GM19193 (cell line): ENCODE data around the gene MROH8.

Source experiments
- POLR2A ChIP-seq: IDR thresholded peaks from 4 replicates; pipeline ENCODE4 v1.6.1; 2011; ENCODE audit not compliant: insufficient read depth, insufficient read length; ENCODE audit errors: extremely low read depth

MROH8 gene

DNA sequence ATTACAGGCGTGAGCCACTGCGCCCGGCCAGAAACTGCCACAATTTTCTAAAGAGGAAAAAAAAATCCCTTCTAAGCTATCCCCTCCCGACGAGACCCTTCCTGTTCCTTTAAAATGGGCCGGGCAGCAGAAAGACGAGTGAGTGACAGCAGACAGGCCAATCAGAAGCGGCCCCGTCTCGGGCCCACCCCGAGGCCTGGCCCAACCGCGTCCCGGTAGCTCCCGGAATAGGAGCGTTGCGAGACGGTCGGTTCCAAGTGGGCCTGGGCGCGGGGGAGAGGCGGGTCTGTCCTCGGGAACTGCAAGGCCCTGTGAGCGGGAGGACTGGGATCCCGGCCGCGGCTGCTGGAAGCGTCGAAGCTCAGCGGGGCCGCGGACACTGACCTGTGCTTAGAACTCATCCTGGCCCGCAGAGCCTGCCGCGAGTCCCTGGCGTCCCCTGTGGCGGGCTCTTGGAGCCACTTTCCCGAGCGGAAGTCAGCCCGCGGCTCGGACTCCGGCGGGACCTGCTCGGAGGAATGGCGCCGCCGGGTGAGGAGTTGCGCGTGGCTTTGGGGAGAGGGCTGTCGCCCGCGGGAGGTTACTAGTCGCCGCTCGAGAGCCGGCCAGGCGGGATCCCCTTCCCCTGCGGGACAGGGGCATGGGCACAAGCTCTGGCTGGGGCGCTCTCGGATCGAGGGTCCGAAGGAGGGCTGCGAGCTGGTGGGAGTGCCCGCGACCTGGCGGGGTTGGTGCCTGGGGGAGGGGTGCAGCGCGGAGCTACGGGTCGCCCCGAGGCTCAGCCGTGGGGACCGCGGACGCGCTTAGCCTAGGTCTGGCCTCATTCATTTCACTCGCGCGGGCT, at the start of gene MROH8, which contains the start of gene RPN2:
Gene MROH8 (minus strand): TSS at position 710 of the 844 bp plus-strand sequence.
Gene RPN2 (plus strand): TSS at position 492 of the 844 bp plus-strand sequence. CDS start 27 bp downstream, at position 519.
- TF ChIP-seq POLR2A, result peak; percentile 88

DNA sequence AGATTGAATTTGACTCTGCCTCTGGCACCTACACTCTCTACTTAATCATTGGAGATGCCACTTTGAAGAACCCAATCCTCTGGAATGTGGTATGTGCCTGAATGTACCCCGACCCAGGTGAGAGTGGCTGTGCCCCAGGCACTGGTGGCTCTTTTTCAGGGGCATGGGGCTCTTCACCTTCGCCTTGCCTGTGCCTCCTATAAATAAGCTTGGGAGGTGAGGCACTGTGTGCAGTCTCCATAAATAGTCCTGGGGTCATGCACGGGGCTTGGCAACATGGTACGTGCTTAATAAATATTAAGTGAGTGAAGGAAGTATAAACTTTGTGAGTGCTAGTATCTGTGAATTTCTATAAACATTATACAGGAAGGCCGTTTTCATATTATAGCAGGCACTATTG, 49.3 kb upstream of the MROH8 start:
- TF ChIP-seq POLR2A, result no peak

GRCh38 chr20:37228082-37228481, 48.7 kb upstream of the MROH8 start:
- TF ChIP-seq POLR2A, result no peak

DNA sequence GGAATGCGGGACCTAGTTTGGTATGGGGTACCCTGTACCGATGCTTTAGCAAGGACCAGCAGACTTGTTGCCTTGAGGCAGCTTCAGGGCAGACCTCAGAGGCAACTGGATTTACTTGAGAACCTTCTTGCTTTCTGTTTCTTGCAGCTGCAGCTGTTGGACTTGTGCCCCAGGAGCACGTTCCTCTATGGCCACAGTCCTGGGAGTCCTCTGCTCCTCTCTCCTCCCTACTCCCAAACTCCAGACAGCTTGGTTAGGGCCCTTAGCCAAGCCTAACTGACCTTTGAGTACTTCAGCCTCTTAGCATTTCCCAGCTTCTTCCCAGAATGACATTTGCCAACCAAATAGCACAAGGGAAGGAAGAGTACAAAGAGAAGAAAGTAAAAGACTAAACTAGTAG, 47.5 kb upstream of the MROH8 start:
- TF ChIP-seq POLR2A, result no peak

DNA sequence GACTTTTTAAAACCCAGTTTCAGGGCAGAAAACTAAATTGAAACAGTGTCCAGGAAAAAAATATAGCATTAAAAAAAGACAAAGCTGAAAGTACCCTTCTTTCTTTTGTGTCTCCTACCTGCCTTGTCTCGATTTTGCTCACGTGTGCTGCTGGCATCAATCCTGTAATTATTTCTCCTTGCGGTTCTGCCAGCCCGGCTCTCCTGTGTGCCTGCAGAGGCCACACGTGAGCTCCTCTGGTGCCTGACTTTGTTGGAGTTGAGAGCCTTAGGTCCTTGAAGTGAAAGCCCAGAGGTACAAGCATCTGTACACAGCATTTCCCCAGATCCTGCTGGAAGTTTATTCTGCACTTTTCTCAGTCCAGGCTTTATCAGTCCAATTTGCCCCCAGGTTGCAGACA, 45.8 kb upstream of the MROH8 start:
- no peak for TF ChIP-seq POLR2A

- TF ChIP-seq POLR2A, result no peak
Observed at GRCh38 chr20:37223053-37223452, 43.7 kb upstream of the MROH8 start.

DNA sequence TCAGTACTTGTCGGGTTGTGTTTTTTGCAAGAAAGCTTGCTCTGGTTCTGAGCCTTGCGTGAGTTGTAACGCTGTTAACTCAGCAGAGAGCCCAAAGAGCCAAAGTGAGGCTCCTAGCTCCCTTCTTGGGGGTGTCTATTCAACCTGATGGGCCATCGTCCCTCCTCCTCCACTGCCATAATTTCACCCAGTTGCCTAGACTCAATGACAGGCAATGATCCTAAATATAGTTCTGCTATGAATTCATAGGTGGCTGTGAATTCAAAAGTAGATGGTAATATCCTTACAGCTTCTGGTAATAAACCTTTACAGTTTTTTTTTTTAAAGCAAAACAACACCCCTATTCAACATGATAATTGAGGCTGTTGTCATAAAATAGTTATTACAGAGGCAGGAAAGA, 42.7 kb upstream of the MROH8 start:
- no peak for TF ChIP-seq POLR2A

DNA sequence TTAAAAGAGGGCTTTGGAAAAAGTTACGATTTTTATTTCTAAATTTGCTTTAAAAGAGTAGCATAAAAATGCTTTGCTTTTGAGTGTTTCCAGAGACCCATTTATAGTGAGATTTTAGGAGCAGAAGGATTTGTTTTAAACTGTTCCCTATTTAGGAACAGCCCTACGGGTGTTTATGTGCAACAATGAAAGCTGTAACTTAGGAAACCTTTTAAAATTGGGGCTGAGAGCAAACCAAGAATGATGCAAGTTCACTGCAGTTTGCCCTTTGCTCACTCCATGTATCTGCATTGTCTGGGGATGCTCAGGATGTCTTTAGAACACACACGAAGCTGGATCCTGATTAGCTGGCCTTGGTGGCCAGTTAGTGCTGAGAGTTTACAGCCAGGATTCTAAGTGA, 41.4 kb upstream of the MROH8 start:
- TF ChIP-seq POLR2A, result no peak

DNA sequence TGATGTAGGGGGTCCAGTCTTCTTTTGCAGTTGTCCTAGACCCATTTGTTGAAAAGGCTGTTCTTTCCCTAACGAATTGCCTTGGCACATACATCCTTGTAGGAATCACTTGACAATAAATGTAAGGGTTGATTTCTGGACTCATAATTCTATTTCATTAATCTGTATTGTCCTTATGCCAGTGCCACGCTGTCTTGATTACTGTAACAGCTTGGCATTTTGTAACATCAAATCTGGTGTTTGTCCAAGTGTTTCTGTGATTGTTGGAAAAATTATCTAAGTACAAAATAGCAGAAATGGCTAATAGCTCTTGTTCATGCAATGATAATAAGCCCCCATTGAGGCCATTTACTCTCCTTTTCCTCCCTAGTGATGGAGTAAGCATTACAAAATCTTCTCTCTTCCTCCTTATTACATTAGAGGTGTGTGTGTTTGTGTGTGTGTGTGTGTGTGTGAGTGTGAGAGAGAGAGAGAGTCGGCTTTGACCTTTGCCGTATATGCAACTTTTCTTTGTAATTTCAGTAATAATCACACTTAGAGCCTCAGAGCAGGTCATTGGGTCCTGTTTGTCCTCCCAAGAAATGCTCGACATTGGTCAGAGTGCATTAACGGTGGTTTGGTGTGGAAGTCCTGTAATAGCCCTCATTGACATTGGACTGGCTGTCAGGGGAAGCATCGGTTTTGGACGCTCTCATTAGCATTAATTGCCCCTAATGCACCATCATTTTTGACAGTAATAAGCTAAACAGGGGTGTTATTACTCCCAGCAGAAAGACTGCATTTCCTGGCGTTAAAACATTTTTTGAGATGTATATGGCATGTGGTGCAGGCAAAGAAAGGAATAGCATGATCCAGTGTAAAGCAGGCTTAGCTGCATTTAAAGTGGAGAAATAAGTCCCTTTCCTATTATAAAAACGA, 40.7 kb upstream of the MROH8 start:
- no peak for TF ChIP-seq POLR2A

DNA sequence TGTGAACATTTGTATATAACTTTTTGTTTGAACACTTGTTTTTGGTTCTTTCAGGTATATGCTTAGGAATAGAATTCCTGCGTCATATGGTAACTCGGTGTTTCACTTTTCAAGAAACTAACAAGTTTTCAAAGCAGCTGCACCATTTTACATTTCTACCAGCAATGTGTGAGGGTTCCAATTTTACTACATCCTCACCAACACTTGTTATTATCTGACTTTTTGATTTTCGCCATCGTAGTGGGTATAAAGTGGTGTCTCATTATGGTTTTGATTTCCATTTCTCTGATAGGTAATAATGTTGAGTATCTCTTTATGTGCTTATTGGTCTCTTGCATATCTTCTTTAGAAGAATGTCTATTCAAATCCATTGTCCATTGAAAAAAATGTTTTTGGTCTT, 39.6 kb upstream of the MROH8 start:
- TF ChIP-seq POLR2A, result no peak

DNA sequence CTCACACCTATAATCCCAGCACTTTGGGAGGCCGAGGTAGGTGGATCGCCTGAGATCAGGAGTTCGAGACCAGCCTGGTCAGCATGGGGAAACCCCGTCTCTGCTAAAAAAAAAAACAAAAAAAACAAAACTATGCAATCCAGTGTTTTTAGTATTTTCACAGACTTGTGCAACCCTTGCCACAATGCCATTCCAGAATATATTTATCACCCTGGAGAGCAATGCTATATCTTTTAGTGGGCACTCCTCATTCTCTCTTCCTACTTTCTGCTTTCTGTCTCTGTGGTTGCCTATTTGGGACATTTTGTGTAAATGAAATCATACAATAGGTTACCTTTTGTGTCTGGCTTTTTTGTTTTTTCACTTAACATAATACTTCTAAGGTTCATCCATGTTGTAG, 39.1 kb upstream of the MROH8 start:
- TF ChIP-seq POLR2A, result no peak

DNA sequence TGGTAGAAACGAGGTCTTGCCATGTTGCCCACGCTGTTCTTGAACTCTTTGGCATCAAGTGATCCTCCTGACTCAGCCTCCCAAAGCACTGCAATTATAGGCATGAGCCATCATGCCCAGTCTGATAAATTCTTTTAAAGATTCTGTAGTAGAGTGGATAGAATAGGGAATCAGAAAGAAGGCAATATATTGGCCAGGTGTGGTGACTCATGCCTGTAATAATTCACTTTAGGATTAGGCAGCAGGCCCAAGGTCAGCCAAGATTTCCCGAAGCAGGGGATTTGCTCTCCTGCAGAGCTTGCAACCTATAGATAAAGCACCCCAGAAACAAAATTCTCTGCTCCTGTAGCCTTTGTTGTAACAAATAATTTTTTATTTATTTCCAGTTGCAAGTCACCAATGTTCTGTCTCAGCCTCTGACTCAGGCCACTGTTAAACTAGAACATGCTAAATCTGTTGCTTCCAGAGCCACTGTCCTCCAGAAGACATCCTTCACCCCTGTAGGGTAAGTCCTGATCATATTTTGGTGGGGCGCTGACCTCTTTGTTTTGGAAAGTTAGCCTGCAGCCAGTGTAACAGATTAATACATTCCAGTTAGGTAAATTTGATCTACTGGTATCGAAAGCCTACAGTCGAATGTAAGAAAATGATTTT, 30.4 kb upstream of the MROH8 start:
- no peak for TF ChIP-seq POLR2A

DNA sequence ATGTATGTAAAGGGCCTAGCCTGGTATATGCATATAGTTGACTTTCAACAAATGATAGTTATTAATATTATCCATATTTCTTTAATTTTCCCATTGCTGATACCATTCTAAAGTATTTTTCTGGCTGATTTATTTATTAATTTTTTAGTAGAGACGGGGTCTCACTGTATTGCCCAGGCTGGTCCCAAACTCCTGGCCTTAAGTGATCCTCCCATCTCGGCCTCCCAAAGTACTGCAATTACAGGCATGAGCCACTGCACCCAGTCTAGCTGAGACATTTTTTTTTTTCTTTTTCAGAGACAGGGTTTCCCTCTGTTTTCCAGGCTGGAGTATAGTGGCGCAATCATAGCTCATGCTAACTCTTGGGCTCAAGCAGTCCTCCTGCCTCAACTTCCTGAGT, 29.8 kb upstream of the MROH8 start:
- no peak for TF ChIP-seq POLR2A

GRCh38 chr20:37207171-37207570, 27.8 kb upstream of the MROH8 start:
- no peak for TF ChIP-seq POLR2A

GRCh38 chr20:37205794-37206193, 26.4 kb upstream of the MROH8 start:
- no peak for TF ChIP-seq POLR2A
